ENCODE measurements around the gene TMED6.

Gene TMED6

DNA sequence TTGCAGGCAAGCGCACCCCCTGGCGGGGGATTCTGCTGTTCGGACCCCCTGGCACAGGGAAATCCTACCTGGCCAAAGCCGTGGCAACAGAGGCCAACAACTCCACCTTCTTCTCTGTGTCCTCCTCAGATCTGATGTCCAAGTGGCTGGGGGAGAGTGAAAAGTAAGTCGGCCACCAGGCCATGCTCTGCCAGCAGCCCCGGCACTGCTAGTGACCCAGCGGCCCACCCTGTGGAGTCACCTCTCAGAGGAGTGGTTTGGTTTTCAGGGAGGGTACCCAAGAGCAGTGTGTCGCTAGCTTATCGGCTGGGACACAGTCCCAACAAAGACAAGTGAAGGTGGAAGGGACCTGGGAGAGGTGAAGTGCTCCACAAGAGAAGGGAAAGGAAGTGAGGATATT is 32.2 kb downstream of the TMED6 start:
- no peak for DNase-seq (ENCODE audit: low read depth)
- H3K4me3 ChIP-seq (ENCODE audit: low read depth, low read length), result no peak overlapping the region
- TF ChIP-seq, protein P1, sequence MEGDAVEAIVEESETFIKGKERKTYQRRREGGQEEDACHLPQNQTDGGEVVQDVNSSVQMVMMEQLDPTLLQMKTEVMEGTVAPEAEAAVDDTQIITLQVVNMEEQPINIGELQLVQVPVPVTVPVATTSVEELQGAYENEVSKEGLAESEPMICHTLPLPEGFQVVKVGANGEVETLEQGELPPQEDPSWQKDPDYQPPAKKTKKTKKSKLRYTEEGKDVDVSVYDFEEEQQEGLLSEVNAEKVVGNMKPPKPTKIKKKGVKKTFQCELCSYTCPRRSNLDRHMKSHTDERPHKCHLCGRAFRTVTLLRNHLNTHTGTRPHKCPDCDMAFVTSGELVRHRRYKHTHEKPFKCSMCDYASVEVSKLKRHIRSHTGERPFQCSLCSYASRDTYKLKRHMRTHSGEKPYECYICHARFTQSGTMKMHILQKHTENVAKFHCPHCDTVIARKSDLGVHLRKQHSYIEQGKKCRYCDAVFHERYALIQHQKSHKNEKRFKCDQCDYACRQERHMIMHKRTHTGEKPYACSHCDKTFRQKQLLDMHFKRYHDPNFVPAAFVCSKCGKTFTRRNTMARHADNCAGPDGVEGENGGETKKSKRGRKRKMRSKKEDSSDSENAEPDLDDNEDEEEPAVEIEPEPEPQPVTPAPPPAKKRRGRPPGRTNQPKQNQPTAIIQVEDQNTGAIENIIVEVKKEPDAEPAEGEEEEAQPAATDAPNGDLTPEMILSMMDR (IDR thresholded peaks at IDR 0.05; ENCODE audit: low read depth, low read length, missing control alignments), result no peak

DNA sequence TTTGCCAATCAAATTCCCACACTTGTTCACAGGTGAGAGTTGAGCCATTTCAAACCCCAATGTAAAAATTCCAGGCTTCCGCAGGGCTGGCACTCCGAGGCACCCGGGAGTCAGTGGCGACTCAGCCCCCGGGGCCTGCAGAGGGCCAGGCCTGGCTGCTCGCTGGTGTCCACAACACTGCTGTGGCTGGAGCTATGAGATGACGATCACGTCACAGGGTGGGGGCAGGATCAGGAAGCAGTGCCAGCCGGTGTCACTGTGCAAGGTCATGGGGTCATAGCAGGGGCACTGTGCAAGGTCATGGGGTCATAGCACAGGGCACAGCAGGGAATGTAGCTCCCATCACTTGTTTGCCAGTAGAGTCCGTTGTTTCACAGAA is 32.7 kb downstream of the TMED6 start:
- H3K4me3 ChIP-seq (ENCODE audit: low read depth, low read length), result no peak overlapping the region
- TF ChIP-seq, protein P1 (IDR thresholded peaks at IDR 0.05; ENCODE audit: low read depth, low read length, missing control alignments), result no peak
- DNase-seq (ENCODE audit: low read depth), result no peak

DNA sequence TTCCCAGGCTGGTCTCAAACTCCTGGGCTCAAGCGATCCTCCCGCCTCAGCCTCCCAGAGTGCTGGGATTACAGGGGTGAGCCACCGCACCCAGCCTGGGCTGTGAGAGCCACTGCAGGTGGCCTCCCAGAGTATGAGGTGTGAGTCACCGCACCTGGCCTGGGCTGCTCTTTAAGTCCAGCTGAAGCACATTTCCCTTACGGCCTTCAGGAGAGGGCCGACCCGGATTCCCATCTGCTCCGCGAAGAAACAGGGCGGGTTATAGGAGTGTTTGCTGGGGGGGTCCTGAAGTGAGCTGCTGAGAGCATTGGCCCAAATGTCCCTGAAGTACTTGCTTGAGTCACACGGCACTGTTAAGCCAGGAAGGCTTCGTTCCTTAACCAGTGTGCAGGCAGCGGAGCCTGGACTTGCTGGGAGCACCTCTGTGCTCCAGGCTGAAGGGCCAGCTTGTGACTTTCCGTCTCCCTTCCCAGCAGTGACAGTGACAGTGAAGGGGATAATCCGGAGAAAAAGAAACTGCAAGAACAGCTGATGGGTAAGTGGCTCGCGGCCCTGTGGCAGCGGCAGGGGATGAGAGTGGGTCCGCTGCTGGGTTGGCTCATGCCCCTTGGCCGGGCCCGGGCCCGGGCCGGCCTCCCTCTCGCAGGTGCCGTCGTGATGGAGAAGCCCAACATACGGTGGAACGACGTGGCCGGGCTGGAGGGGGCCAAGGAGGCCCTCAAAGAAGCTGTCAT is 33.2 kb downstream of the TMED6 start:
- TF ChIP-seq, protein P1 (IDR thresholded peaks at IDR 0.05; ENCODE audit: low read depth, low read length, missing control alignments), result no peak
- H3K4me3 ChIP-seq (ENCODE audit: low read depth, low read length), result no peak overlapping the region
- no peak for DNase-seq (ENCODE audit: low read depth)

DNA sequence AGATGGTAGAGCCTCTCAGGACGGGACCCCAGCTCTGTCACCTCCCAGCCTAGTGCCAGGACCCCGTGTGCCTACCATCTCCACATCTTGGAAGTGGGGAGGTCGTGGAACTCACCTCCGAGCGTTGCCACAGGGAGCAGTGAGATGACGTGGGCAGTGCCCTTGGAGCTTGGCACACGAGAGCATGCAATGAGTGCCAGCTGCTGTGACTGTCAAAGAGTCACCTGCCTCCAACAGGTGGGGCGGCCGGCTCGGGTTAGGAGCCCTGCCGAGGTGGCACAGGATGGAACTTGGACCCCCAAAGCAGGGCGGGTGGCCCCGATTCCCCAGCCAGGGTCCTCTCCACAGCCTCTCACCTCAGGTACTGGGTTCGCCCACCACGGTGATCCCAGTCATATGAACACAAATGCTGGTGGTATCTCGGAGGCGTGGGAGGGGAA is 35.0 kb downstream of the TMED6 start:
- TF ChIP-seq, protein P1 (IDR thresholded peaks at IDR 0.05; ENCODE audit: low read depth, low read length, missing control alignments), result no peak
- DNase-seq (ENCODE audit: low read depth), result no peak
- no peak overlapping the region for H3K4me3 ChIP-seq (ENCODE audit: low read depth, low read length)

DNA sequence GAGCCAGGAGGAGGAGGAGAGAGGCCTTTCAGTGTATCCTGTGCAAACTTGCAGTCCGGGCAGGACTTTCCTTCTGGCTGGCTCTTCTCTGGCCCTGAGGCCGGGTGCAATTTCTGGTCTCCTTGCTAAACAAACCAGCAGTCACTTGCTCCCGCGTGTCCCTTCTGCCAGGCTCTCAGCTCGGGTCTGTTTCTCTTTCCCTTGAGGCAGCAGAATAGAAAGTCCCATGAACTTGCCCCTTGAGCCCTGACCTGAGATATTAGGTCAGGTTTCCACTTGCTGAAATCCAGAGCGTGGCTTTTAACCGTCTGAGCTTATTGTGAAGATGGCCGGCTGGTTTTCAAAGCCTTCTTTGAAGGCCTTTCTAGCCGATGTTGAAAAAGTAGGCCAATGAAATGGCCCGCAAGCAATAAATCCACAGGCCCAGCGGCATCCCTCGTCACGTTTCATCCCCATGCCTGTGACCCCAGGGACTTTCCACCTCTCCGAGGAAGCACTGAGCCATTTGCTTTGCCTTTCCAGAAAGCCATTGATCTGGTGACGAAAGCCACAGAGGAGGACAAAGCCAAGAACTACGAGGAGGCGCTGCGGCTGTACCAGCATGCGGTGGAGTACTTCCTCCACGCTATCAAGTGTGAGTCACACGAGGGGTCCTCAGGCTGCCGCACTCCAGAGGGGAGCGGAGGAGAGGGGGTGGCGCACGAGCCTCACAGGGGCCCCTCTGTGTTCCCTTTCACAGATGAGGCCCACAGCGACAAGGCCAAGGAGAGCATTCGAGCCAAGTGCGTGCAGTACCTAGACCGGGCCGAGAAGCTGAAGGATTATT is 35.9 kb downstream of the TMED6 start:
- no peak for DNase-seq (ENCODE audit: low read depth)
- TF ChIP-seq, protein P1 (IDR thresholded peaks at IDR 0.05; ENCODE audit: low read depth, low read length, missing control alignments), result no peak
- H3K4me3 ChIP-seq (ENCODE audit: low read depth, low read length), result no peak overlapping the region

DNA sequence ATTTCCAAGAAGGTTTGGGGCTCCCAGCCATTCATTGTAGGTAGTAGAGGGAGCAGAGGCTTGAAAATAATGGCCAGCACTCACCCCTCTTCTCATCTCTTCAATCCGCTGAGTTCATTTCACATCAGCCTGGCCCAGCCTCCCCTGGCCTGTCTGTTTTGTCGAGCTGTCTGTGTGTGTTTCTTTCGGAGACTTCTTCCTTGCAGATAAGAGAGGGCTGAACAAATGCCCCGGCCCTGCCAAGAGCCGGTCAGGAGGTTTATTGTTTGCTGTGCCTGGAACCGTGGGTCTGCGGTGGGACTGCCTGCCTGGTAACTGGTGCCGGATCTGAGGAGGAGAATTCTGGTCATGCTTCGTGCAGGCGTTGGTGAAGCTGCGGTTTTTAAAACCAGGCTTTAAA is 37.1 kb downstream of the TMED6 start:
- no peak for DNase-seq (ENCODE audit: low read depth)
- TF ChIP-seq, protein P1 (IDR thresholded peaks at IDR 0.05; ENCODE audit: low read depth, low read length, missing control alignments), result no peak
- H3K4me3 ChIP-seq (ENCODE audit: low read depth, low read length), result no peak overlapping the region

Data from GM12864 (cell line).